Kidney epithelial cell (primary cell): ENCODE data around the gene SPIRE2. TPM values are rescaled to one million over a fixed set of nuclear protein-coding genes. Genes with fewer than 3 reads are reported as not detected.

Experiments used
- DNase-seq: peaks from one replicate; pipeline ENCODE4 v3.0.0-alpha.2; 2010; ENCODE audit warnings: low read depth
- H3K27me3 ChIP-seq: 2 replicates; pipeline ENCODE4 v1.6.0; 2011; ENCODE audit warnings: low read length; ENCODE audit not compliant: control insufficient read depth, insufficient read depth
- H3K36me3 ChIP-seq: 2 replicates; pipeline ENCODE4 v1.5.1; 2011; ENCODE audit warnings: low read length; ENCODE audit not compliant: control insufficient read depth, insufficient read depth
- H3K4me3 ChIP-seq: 2 replicates; pipeline ENCODE4 v1.5.1; 2011; ENCODE audit warnings: low read depth, mild to moderate bottlenecking, control low read depth, low read length
- total RNA-seq: library from RNA; depleted of rRNA; stranded (reverse); fragments of >200 nt; gene quantifications from 2 replicates; pipeline ENCODE4 v1.2.3, GENCODE V29; 2015
- TF ChIP-seq, protein P1 (sequence below): IDR thresholded peaks from 2 replicates; pipeline ENCODE4 v1.5.1; 2011; ENCODE audit warnings: mild to moderate bottlenecking, moderate library complexity, low read length, control low read depth, inconsistent platforms; ENCODE audit not compliant: insufficient read depth, poor library complexity, severe bottlenecking

SPIRE2 gene
- total RNA-seq, 1 donor from 2014 or later, result 1.4 TPM

DNA sequence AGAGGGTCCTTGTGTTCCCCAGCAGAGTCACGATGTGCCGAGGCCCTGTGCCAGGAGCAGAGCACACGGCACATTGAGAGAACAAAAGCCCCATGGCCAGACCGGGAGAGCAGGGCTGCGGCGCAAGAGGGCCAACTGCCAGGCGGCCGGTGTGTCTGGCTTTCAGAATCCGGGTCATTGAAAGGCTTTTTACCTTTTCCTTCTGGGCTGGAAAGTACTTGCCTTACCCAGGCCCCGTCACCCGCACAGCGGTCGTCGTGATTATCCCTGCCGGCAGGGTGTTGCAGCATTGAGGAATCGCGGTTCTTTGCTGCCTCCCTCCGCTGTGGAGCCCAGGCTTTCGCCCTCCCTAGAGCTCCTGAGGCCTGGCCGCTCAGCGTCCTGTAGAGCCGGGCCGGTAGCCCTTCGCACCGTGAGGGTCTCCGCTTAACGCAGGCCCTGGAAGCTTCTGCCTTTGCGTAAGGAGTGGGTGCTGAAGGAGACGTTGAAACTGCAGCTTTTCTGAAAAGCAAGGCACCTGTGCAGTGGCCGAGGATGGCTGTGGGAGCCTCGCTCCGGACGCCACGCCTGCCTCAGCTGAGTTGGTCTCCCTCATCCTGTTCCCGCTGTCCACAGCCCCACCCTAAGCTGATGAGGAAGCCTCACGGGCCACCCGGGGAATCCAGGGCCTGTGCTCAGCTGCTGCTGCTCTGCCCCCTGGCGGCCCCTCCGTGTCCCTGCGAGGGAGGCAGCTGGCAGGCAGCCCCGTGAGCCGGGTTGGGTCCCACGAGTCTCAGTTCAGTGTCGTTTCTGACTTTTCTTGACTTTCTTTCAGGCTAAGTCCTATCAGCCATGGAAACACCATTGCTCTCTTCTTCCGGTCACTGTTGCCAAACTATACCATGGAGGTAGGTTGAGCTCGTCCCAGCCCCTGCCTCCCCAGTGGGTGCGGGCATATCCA lies 81.8 kb downstream of the SPIRE2 start:
- no peak for DNase-seq
- Histone ChIP-seq H3K4me3 (no peak overlapping the region), H3K27me3 (no peaks in the 10 kb centered on the region), H3K36me3 (peaks cover 4% of the 10 kb centered on the region)
- TF ChIP-seq, protein P1, sequence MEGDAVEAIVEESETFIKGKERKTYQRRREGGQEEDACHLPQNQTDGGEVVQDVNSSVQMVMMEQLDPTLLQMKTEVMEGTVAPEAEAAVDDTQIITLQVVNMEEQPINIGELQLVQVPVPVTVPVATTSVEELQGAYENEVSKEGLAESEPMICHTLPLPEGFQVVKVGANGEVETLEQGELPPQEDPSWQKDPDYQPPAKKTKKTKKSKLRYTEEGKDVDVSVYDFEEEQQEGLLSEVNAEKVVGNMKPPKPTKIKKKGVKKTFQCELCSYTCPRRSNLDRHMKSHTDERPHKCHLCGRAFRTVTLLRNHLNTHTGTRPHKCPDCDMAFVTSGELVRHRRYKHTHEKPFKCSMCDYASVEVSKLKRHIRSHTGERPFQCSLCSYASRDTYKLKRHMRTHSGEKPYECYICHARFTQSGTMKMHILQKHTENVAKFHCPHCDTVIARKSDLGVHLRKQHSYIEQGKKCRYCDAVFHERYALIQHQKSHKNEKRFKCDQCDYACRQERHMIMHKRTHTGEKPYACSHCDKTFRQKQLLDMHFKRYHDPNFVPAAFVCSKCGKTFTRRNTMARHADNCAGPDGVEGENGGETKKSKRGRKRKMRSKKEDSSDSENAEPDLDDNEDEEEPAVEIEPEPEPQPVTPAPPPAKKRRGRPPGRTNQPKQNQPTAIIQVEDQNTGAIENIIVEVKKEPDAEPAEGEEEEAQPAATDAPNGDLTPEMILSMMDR, result peak; percentile 89

DNA sequence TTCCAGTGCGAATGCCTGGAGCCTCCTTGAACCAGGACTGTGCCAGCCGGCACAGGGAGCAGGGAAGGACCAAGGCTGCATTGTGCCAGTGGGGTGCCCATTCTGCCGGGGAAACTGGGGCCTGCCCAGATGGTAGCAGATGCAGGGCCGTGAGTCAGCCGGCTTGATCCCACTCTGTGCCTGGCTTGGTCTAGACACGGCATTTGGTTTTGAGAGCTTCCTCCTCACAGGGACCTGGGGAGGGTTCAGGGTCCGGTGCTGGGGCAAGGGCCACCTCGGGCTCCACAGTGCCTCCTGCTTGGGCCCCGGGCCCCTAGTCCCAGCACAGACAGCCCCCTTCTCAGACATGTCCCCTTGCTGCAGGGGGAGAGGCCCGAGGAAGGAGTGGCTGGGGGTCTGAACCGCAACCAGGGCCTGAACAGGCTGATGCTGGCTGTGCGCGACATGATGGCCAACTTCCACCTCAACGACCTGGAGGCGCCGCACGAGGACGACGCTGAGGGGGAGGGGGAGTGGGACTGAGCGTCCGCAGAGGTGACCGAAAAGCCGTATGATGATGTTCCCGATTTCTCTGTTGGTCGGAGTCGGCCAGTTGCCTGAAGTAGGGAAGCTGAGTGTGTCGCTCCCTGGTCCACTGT lies 82.6 kb downstream of the SPIRE2 start:
- Histone ChIP-seq H3K4me3 (no peak overlapping the region), H3K27me3 (no peaks in the 10 kb centered on the region), H3K36me3 (peaks cover 4% of the 10 kb centered on the region)
- no peak for DNase-seq
- TF ChIP-seq, protein P1, result no peak

DNA sequence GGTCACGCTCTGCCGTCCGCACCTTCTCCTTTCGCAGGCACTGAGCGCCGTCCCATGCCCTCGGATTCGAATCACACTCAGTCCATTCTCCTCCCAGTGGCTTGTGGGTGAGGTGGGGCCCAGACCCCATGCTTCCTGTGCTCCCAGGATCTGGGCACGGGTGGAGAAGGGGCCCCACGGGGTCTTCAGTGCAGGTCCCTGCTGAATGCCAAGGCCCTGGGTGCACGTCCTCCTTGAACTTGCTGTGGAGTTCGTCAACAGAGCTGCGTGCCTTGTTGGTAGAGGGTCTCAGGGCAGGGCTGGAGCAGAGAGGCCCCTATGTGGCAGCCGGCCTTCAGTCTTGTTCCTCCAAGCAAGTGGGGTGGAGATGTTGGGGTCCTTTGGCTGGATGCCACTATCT lies 83.1 kb downstream of the SPIRE2 start:
- no peak for DNase-seq
- Histone ChIP-seq H3K27me3 (no peaks in the 10 kb centered on the region), H3K36me3 (peaks cover 4% of the 10 kb centered on the region), H3K4me3 (no peak overlapping the region)
- TF ChIP-seq, protein P1, result no peak

DNA sequence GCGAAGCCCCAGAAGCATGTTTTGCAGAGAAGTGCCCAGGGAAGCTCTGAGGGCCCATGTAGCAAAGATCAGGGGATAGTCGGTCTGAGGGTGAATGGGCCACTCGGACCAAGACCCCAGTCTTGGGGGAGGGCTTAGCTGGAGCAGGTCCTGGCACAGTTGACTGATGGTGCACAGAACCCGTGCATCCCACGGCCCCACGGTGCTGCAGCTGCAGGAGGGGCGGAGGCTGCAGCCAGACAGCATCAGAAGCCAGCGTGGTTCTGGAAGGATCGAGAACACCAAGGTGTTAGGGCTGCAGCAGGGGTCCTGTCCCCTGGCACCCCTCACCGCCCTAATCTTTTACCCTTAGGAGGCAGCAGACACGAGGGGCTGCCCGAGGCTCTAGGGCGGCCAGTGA lies 83.9 kb downstream of the SPIRE2 start:
- H3K36me3 ChIP-seq, result peaks cover 2% of the 10 kb centered on the region

DNA sequence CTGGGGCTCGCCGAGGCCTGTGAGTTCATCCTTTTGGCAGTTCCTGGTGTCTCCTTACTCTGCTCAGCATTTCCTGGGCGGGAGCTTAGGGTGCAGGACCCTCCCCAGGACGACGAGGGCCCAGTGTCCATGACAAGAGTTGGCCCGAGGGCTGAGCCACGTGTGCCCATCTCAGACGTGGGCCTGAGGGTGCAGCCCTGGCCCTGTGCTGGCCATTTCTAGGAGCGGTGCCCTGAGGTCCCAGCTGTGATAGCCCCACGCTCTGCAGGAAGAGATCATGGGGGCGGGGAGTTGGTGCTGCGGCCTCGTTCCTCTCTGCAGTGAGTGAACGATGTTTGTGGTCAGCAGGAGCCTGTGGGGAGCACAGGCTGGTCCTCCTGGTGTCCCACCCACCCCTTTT lies 84.4 kb downstream of the SPIRE2 start:
- TF ChIP-seq, protein P1, result no peak
- peaks cover 2% of the 10 kb centered on the region for H3K36me3 ChIP-seq

More for the DNA sequence above, 83.9 kb downstream of the SPIRE2 start:
- TF ChIP-seq, protein P1, result no peak
- DNase-seq, result no peak
- Histone ChIP-seq H3K4me3 (no peak overlapping the region), H3K27me3 (no peaks in the 10 kb centered on the region)

More for the DNA sequence above, 84.4 kb downstream of the SPIRE2 start:
- no peak overlapping the region for H3K4me3 ChIP-seq
- DNase-seq, result no peak
- no peaks in the 10 kb centered on the region for H3K27me3 ChIP-seq
